Ishikawa (cell line): ENCODE results near the gene STRIP1.

ENCODE experiments used
- EGR1 ChIP-seq: IDR thresholded peaks from 2 replicates; pipeline ENCODE4 v1.6.1; 2012
- EP300 ChIP-seq: IDR thresholded peaks from 2 replicates; pipeline ENCODE4 v1.6.1; 2012; ENCODE audit warnings: borderline replicate concordance
- FOXM1 ChIP-seq: IDR thresholded peaks from 2 replicates; pipeline ENCODE4 v1.6.1; 2012; ENCODE audit warnings: low read depth, borderline replicate concordance
- MAX ChIP-seq: IDR thresholded peaks from 2 replicates; pipeline ENCODE4 v1.6.1; 2012
- NFIC ChIP-seq: IDR thresholded peaks from 2 replicates; pipeline ENCODE4 v1.6.1; 2012
- REST ChIP-seq: IDR thresholded peaks from 2 replicates; pipeline ENCODE4 v1.6.1; 2012; ENCODE audit warnings: low read depth, mild to moderate bottlenecking
- TAF1 ChIP-seq: IDR thresholded peaks from 2 replicates; pipeline ENCODE4 v1.6.1; 2012; ENCODE audit warnings: low read depth, mild to moderate bottlenecking
- TEAD4 ChIP-seq: IDR thresholded peaks from 2 replicates; pipeline ENCODE4 v1.6.1; 2012
- YY1 ChIP-seq: IDR thresholded peaks from 2 replicates; pipeline ENCODE4 v1.6.1; 2012; ENCODE audit warnings: low read depth
- ZBTB7A ChIP-seq: IDR thresholded peaks from 2 replicates; pipeline ENCODE4 v1.6.1; 2012; ENCODE audit warnings: low read depth

GRCh38 chr1:110070282-110070669, 35.9 kb downstream of the STRIP1 start:
- TF ChIP-seq ZBTB7A, result no peak
- no peak for TF ChIP-seq TEAD4
- TF ChIP-seq TAF1, result no peak
- no peak for TF ChIP-seq EP300
- TF ChIP-seq FOXM1, result no peak
- no peak for TF ChIP-seq NFIC
- no peak for TF ChIP-seq EGR1
- TF ChIP-seq YY1, result no peak
- no peak for TF ChIP-seq REST
- TF ChIP-seq MAX, result no peak
